Measurements from ENCODE around the gene NOS1.
"Not testable (repeated sequence)": the region's sequence is repeated elsewhere in the genome, so short reads cannot be mapped to it uniquely, and the experiment has no call there.

NOS1 gene

GRCh38 chr12:117361347-117361751 lies at the start of gene NOS1:
NOS1 (minus strand) TSS chr12:117361626; CDS start chr12:117331069, 30,557 bp downstream.
- DNase-seq (ENCODE audit: low read depth, low spot score) = no peak

- no peak for DNase-seq (ENCODE audit: low read depth, low spot score)
Measured at GRCh38 chr12:117409286-117409685, 47.9 kb upstream of the NOS1 start.

GRCh38 chr12:117408161-117408791 lies 46.9 kb upstream of the NOS1 start:
- DNase-seq (ENCODE audit: low read depth, low spot score) = no peak

- no peak for DNase-seq (ENCODE audit: low read depth, low spot score)
Measured at GRCh38 chr12:117404940-117405339, 43.5 kb upstream of the NOS1 start.

GRCh38 chr12:117404203-117404853 lies 42.9 kb upstream of the NOS1 start:
- no peak for DNase-seq (ENCODE audit: low read depth, low spot score)

GRCh38 chr12:117403586-117404139 lies 42.2 kb upstream of the NOS1 start:
- DNase-seq (ENCODE audit: low read depth, low spot score) = no peak

- no peak for DNase-seq (ENCODE audit: low read depth, low spot score)
Measured at GRCh38 chr12:117402363-117402762, 40.9 kb upstream of the NOS1 start.

GRCh38 chr12:117400912-117401311 lies 39.5 kb upstream of the NOS1 start:
- no peak for DNase-seq (ENCODE audit: low read depth, low spot score)

GRCh38 chr12:117398482-117398881 lies 37.1 kb upstream of the NOS1 start:
- not testable (repeated sequence) for DNase-seq (ENCODE audit: low read depth, low spot score)

- no peak for DNase-seq (ENCODE audit: low read depth, low spot score)
Measured at GRCh38 chr12:117395766-117396165, 34.3 kb upstream of the NOS1 start.

GRCh38 chr12:117394491-117394890 lies 33.1 kb upstream of the NOS1 start:
- no peak for DNase-seq (ENCODE audit: low read depth, low spot score)

- DNase-seq (ENCODE audit: low read depth, low spot score) = no peak
Measured at GRCh38 chr12:117393656-117394055, 32.2 kb upstream of the NOS1 start.

GRCh38 chr12:117390866-117391265 lies 29.4 kb upstream of the NOS1 start:
- DNase-seq (ENCODE audit: low read depth, low spot score) = no peak

GRCh38 chr12:117388951-117389446 lies 27.6 kb upstream of the NOS1 start:
- no peak for DNase-seq (ENCODE audit: low read depth, low spot score)

- no peak for DNase-seq (ENCODE audit: low read depth, low spot score)
Measured at GRCh38 chr12:117387832-117388231, 26.4 kb upstream of the NOS1 start.

GRCh38 chr12:117384735-117385134 lies 23.3 kb upstream of the NOS1 start:
- DNase-seq (ENCODE audit: low read depth, low spot score) = no peak

- no peak for DNase-seq (ENCODE audit: low read depth, low spot score)
Measured at GRCh38 chr12:117380083-117380482, 18.7 kb upstream of the NOS1 start.

GRCh38 chr12:117377758-117378157 lies 16.3 kb upstream of the NOS1 start:
- DNase-seq (ENCODE audit: low read depth, low spot score) = peak; percentile 12

GRCh38 chr12:117370588-117370987 lies 9.2 kb upstream of the NOS1 start:
- no peak for DNase-seq (ENCODE audit: low read depth, low spot score)

- not testable (repeated sequence) for DNase-seq (ENCODE audit: low read depth, low spot score)
Measured at GRCh38 chr12:117370000-117370399, 8.6 kb upstream of the NOS1 start.

- DNase-seq (ENCODE audit: low read depth, low spot score) = peak; percentile 85
Measured at GRCh38 chr12:117367006-117367638, 5.7 kb upstream of the NOS1 start.

GRCh38 chr12:117365049-117365616 lies 3.7 kb upstream of the NOS1 start:
- no peak for DNase-seq (ENCODE audit: low read depth, low spot score)

All from ELF-1 (cell line).